HG03196 (cell line): Measurements from ENCODE around the gene TRIM36.

Source experiments
- ATAC-seq: cut with Tn5 transposase; IDR thresholded peaks from one replicate; pipeline ENCODE4 v1.9.1; 2021; ENCODE audit not compliant: unreplicated experiment

TRIM36 gene, protein sequence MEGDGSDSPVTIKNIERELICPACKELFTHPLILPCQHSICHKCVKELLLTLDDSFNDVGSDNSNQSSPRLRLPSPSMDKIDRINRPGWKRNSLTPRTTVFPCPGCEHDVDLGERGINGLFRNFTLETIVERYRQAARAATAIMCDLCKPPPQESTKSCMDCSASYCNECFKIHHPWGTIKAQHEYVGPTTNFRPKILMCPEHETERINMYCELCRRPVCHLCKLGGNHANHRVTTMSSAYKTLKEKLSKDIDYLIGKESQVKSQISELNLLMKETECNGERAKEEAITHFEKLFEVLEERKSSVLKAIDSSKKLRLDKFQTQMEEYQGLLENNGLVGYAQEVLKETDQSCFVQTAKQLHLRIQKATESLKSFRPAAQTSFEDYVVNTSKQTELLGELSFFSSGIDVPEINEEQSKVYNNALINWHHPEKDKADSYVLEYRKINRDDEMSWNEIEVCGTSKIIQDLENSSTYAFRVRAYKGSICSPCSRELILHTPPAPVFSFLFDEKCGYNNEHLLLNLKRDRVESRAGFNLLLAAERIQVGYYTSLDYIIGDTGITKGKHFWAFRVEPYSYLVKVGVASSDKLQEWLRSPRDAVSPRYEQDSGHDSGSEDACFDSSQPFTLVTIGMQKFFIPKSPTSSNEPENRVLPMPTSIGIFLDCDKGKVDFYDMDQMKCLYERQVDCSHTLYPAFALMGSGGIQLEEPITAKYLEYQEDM

DNA sequence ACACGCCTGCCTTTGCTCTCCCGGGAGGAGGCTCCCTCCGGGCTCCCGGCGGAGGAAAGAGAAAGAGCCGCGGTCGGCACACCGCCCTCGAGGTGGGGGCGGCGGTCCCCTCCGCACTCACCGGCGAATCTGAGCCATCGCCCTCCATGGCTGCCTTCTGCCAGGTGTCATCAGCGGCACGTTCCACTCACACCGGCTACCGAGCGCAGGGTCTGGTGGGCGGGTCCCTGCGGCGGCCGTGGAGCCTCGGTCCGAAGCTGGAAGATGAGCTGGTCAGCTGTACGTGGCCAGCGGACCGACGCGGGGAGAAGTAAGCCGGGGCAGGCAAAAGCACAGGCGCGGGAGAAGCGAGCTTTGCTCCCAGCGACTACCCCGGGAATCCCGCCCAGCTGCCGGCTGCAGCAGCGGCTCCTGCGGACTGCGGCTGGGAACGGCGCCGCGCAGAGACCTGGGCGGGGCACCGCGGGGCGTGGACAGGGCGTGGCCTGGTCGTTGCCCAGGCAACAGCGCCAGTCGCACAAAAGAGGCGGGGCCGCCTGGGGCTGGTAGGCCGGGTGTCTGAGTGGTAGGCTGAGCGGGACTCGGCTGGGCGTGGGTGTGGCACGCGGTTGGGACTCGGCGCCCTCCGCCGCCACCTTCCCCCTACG, at the start of gene TRIM36:
TSS of gene TRIM36 (minus strand) at position 422 of the 647 bp plus-strand sequence. CDS start at position 148, 274 bp downstream.
- ATAC-seq = peak; percentile 99

DNA sequence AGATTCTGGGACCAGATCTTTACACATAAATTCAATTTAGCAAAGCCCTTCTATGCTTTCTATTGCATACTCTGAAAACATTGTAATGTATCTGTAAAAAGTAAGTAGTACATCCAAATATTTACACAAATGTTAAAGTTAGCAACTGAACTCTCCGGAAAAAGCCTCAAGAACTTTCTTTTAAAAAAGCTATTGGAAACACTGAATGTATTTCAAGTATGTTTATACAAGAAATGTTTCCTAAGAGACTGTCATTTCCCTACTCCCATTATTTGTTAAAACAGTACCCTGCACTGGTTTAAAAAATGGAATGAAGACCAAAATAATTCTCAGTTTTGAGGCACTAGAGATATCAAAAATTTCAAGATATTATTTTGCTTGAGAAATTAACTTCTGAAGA, 44.8 kb upstream of the TRIM36 start:
- ATAC-seq = no peak

DNA sequence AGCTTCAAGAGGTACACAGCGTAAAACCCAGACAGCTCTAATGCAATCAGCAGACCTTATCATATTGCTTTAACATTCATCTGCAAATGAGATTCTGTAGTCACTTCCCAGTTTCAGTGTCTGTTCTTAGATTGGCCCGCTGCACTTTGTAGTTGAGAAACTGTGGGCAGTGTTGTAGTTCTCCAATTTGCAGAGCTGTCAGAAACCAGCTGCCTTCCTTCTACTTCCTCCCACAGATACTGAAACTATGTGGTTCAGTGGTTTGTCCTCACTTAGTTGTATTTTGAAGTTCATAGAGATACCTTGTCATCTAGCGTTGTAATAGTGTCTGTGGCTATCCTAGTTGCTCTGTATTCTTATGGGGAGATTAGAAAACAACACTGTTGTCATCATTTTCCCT, 39.6 kb upstream of the TRIM36 start:
- peak; percentile 100 for ATAC-seq

DNA sequence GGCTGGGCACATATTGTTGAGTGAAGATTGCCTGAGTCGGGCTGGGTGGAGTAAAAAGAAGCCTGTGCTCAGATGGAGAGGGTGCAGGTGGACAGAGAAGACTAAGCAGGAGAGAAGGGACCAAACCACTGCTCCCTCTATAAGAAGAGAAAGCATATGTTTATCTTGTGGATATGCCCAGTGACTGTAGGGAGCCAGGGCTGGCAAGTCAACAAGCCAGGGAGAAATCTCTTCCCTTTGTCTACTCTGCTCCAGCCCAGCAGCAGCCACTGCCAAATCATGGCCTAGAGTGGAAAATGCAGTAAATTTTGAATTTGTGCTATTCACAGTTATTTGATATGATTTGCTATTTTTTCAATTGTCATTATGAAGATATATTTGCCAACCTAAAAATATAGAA, 33.2 kb upstream of the TRIM36 start:
- ATAC-seq = no peak

DNA sequence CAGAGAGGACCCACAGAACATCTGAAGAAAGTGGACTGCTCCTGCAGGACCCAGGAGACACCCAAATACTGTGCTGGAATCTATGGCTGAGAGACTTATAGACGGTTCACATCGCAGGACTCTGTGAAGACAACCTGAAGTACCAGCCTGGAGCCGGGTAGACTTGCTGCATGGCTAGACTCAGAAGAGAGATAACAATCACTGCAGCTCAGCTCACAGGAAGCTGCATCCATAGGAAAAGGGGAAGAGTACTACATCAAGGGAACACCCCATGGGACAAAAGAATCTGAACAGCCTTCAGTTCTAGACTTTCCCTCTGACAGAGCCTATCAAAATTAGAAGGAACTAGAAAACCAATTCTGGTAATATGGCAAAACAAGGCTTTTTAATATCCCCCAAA, 26.5 kb upstream of the TRIM36 start:
- ATAC-seq = no peak

DNA sequence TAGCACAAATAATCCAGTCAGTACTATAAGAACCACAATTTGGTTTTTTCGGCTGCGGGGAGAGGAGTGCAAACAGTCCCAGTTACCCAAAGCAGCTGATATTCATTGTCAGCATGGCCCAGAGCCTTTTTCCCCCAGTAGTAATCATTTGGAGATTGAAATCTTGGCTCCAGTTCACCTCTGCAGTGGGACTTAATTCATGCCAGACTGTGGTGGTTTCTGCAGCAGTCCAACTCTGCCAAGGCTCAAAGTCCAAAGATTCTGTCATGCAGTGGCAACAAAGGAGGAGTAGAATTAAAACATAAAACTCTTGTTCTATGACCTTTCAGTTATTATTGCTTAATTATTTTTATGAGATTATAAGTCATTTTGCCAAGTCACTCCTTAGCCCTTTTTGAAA, 25.0 kb upstream of the TRIM36 start:
- no peak for ATAC-seq

DNA sequence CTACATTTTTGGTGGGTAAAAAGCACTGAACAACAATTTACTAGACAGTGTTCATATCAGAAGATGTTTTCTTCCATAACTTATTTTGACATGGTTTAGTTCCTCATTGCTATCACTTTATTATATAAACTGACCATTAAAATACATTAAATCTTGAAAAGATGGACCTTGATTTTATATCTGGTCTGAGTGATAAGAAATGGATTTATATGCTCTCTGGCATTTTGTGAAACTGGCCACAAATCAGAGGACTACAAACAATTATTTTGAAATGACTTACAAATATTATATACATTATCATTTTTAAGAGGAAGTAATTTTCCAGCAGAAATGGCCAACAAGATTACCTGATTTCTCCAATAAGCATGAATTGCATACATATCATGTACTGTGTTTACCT, 23.6 kb upstream of the TRIM36 start:
- no peak for ATAC-seq

DNA sequence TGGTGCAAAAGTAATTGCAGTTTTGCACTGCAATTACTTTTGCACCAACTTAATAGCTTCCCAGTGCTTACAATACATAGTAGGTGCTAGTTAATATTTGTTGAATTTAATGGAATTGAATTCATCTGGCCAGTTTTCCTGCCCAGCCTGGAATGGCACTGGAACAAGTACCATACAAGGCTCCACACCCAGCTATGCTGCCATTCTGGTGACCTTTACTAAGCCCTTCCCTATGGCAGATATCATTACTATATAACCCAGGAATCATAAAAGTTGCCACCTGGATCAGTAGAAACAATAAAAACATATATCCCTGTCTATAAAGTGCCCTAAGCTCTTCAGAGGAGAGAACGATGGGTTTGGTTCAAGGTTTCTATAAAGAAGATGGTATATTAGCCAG, 22.4 kb upstream of the TRIM36 start:
- ATAC-seq = no peak

DNA sequence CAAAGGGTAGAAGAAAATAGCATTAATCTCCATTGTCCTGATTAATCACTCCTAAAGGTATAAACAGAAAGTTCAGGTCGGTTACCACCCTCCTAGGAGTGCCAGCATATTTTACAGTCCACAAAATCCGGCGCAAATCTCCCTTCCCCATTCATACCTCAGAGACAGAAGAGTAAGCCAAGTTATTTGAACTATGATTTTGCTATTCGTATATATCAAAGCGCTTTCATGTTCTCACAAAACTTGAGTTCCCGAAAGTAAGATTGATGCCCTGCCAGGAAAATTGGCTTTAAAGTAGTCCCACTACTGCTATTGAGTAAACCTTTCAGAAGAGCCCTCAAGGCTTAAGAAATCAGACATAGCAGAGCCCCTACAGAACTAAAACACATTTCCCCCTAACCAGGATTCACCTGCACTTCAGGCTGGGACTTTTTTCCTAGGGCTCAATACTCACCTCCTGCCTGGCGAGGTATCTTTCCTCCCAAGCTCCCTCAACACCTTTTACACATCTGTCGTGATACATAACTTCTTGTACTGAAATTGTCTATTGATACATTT, 21.8 kb upstream of the TRIM36 start:
- no peak for ATAC-seq

DNA sequence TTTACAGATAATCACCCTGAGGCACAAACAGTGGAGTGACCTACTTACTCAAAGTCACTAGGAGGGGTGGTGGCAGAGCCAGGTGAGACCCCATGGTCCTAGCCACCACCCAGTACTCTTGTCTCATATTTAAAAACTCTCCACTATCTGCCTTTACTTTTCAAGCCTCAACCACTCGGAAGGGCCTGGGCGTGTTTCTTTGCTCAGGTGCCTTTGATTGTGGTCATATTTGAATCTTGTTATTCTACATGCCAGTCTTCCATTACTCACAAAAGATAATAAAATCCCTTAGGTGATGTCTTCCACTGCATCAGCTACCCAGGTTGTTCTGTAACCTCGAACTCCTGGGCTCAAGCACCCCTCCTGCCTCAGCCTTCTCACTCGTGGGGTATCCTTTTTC, 20.7 kb upstream of the TRIM36 start:
- no peak for ATAC-seq

DNA sequence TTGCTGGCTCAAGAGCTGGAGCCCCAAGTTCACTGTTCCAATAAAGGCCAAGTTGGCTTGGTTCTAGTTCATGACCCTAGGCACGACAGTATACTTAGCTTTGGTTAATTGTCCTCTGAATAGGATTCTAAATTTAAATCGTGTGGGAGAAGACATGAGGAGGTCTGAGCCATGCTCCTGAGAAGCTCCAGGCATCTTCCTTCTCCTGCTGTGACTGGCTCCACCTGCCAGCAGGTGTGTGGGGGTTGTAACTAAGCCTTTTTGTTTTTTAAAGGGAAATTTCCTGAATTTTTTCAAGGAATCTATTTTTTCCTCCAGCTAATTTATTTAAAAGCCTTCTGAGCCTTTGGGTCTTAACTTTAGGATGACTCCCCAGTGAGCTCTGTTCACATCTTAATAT, 20.2 kb upstream of the TRIM36 start:
- no peak for ATAC-seq

DNA sequence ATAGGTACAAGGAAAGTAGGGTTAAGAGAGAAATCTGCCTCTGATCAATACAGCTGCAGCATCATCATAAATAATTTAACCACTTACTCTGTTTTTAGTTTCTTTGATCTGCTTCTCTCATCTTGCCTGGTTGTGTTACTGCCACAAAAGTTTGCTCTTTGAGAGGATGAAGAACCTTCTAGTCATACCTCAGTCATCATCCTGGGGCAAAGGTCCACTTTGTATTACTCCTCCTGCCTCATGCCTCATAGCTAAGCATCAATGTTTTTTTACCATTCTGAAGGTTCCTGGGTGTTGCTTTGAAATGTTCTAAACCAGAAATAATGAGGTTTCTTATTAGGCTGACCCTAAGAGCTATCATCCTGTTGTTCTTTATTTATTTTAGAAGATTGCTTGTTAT, 17.1 kb upstream of the TRIM36 start:
- ATAC-seq = no peak

DNA sequence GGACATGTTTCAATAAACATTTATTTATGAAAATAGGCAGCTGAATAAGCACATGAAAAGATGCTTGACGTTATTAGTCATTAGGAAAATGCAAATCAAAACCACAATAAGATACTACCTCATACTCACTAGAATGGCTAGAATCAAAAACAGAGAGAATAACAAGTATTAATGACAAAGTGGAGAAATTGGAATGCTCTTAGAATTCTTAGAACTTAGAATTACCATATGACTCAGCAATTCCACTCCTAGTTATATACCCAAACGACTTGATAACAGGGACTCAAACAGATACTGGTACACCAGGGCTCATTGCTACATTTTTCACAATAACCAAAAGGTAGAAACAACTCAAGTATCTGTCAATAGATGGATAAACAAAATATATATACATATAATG, 15.1 kb upstream of the TRIM36 start:
- no peak for ATAC-seq

DNA sequence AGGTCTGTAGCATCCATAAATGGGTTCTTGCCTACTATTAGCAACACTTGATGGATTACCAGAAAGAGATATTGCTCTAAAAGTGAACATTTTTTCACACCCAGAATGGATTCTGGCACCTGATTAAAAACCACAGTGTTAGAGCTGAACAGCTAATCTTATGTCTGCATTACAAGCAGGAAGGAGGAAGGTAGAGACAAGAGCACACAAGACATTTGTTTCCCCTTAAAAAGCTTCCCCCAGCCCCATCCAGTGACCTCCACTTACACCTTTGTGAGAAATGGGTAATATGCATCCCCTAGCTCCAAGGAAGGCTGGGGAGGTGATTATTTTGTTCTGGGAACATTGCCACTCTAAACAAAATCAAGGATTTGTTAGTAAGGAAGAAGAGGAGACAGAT, 12.0 kb upstream of the TRIM36 start:
- ATAC-seq = no peak

DNA sequence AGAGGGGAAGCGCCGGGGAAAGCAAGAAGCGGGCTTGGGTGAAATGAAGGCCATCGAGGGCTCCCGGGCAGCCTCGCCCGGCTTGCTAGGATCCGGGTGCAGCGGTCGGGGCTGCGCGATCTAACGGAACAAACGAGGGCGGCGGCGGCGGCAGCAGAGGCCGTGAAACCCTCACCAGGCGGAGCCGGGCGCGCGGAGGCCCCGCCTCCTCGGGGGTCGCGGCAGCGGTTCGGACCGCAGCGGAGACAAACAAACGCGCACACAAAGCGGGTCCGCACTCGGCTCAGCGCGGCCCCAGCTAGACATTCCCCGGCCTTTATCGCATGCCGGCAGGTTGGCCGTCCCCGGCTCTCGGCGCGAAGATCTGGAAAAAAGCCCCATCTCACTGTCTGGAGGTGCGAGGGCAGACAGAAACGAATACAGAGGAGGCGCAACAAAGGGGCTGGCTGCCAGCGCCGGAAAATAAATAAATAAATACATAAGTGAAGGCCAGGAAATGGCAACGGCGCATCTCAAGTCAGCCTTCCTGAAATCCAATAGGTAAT, 10.5 kb upstream of the TRIM36 start:
- ATAC-seq = peak; percentile 80

DNA sequence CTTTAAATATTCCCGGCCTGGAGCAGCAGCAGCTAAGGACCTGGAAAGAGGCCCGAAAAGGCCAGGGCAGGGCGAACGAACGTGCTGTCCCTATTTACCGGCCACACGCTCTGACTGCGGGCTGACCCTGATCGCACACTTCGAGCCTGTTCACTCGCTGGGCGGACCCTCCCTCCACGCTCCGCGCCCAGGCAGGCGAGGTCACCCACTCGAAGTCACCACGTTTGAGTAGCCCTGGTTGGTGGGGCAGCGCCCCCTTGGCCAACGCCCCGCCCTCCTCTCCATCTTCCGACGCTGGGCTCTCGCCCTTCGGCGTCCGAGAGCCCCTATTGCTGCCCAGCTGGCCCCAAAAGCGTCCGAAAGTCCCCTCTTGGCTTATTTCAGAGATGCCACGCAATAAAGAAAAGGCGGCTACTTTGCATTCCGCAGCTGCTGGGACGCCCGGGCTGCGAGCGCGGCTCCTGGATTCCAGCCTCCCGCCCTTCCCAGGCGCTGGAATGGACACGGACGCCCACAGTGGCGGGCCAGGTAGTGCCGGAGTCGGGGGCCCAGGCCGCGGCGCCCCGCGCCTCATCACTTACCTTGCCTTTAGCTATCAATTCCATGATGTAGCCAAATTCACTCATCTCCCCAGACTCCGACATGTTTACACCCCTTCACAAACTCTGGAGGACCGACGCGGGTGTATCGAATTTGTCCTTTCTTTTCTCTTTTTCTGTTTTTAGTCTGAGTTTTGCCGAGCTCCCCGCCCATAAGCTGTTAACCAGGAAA, 9.9 kb upstream of the TRIM36 start:
- ATAC-seq = peak; percentile 18

DNA sequence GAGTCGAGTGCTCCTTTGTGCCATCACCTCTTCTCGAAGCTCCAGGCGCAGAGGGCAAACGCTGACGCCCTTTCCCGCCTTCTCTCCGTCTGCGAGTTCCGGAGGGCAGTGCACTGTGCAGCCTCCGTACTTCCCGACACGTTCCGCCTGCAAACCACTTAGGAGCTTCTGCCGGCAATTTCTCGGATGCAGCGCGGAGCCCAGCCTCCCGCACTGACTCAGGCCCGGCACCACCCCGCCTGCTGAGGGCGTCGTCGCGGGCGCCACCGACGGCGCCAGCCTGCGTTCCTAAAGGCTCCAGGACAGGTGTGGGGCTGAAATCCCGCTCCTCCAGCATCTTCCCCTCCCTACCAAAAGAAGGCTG, 9.3 kb upstream of the TRIM36 start:
- no peak for ATAC-seq

DNA sequence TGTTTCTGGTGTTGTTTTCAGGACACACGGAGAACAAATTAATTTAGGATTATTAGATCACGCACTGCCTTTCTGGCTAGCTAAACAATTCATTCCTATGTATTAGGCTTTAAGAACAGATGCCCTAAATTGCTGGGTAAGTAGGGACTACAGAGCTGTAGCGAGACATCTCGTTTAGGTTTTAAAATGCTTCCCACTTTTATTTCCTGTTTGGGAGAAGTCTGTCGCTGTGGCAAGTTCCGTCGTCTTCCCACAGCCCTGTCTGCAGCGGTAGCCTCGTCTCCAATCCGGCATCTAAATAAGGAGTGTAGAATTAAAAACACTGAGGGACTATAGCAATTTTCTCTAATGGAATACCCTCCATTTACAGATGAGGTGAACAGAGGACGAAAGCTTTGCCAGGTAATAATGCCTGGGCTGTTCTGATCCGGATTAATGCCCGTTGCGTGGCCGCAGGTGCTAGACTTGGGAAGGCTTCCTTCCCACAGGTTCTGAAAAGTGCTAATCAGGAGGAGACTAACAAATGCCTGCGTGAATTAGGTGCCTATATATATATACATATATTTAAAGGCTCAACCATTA, 1.3 kb upstream of the TRIM36 start:
- no peak for ATAC-seq

DNA sequence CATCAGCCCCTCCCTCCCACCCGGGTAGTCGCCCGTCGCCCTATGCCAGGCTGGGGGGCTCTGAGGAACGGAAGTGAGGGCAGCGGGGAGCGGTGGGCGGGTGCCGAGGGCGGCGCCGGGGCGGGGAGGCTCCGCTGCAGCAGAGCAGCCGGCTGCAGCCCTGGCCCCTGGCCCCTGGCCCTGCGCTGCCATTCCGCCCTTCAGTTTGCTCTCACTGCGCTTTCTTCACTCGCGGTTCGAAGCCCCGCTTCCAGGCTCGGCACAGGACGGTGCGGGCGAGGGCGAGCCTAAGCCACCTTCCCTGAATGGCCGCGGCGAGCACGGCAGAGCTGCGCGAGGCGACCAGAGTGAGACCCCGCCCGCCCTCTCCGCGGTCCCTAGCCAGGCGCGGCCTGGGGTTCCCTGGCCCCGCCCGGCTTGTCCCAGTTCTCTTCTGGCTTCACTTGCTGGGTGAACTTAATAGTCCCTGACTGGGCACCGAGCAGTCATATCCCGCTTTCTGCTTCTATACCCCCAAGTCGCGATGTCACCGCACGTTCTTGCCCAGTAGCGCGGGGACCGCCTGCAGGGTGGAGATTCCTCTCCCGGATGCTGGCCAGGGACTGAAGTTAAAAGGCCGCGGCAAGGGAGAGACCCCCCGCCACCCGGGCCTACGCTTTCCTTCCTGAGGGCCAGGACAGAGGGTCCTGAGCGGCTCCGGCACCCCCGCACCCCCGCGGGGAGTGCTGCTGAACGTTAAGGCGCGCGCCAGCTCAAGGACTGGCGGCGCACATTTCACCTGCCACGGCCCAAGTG, 623 bp upstream of the TRIM36 start:
- peak; percentile 46 for ATAC-seq
